A673 (cell line): Measurements from ENCODE around the gene PTHLH. TPM values are rescaled to one million over a fixed set of nuclear protein-coding genes. Genes with fewer than 3 reads are reported as not detected.

ENCODE experiments used
- BruUV-seq: library from RNA; stranded (reverse); fragments of 400-500 nt; replicated peaks from 2 replicates; lab custom pipeline; 2021; lab: Mats Ljungman, UMichigan
- CTCF ChIA-PET: fragments of 300-600 bp; sonication (Branson Sonifier 250); formaldehyde crosslinking; loops from one replicate; lab custom pipeline; 2022; ENCODE audit warnings: antibody characterized with exemption; lab: Charles Lee
- POLR2A ChIA-PET: fragments of 300-600 bp; sonication (Branson Sonifier 250); formaldehyde crosslinking; loops from one replicate; lab custom pipeline; 2022; ENCODE audit warnings: antibody characterized with exemption; ENCODE audit not compliant: low non-redundant PET; lab: Charles Lee
- DNase-seq: peaks from one replicate; pipeline ENCODE4 v3.0.0-alpha.2; 2015; ENCODE audit warnings: low spot score
- H3K27ac ChIP-seq: fragments of 200-600 bp; sonication (generic); 2 replicates; pipeline ENCODE4 v1.5.1; 2016; ENCODE audit warnings: mixed run types, low read depth, mild to moderate bottlenecking, mixed read lengths, antibody characterized with exemption, low read length; ENCODE audit not compliant: poor library complexity, severe bottlenecking
- H3K27me3 ChIP-seq: fragments of 200-600 bp; sonication (generic); replicated peaks from 2 replicates; pipeline ENCODE4 v1.6.1; 2017; ENCODE audit warnings: mixed run types, low read depth, mild to moderate bottlenecking, mixed read lengths, antibody characterized with exemption, low read length; ENCODE audit not compliant: insufficient read depth, poor library complexity
- H3K36me3 ChIP-seq: fragments of 200-600 bp; sonication (generic); 2 replicates; pipeline ENCODE4 v1.6.1; 2016; ENCODE audit warnings: mixed run types, mild to moderate bottlenecking, mixed read lengths, antibody characterized with exemption, low read length; ENCODE audit not compliant: insufficient read depth, poor library complexity, severe bottlenecking
- H3K4me1 ChIP-seq: fragments of 200-600 bp; sonication (generic); 2 replicates; pipeline ENCODE4 v1.6.1; 2017; ENCODE audit warnings: mixed run types, mild to moderate bottlenecking, mixed read lengths, antibody characterized with exemption, low read length; ENCODE audit not compliant: insufficient read depth, poor library complexity, severe bottlenecking
- H3K4me3 ChIP-seq: fragments of 200-600 bp; sonication (generic); 2 replicates; pipeline ENCODE4 v1.5.1; 2016; ENCODE audit warnings: low read depth, mixed run types, mild to moderate bottlenecking, mixed read lengths, low read length; ENCODE audit not compliant: poor library complexity, severe bottlenecking
- H3K9me3 ChIP-seq: fragments of 200-600 bp; sonication (generic); 2 replicates; pipeline ENCODE4 v1.6.1; 2016; ENCODE audit warnings: mixed run types, low read depth, mild to moderate bottlenecking, mixed read lengths, antibody characterized with exemption, low read length; ENCODE audit not compliant: poor library complexity, severe bottlenecking
- CTCF ChIP-seq: fragments of 300-800, 200-600 bp; sonication (generic); conservative IDR thresholded peaks from 2 replicates; pipeline ENCODE4 v1.5.1; 2017; ENCODE audit warnings: low read depth, mild to moderate bottlenecking, antibody characterized with exemption, low read length, moderate library complexity, mixed read lengths
- EZH2 ChIP-seq: fragments of 200-600 bp; sonication (generic); IDR thresholded peaks from 2 replicates; pipeline ENCODE4 v1.6.1; 2017; ENCODE audit warnings: borderline replicate concordance, low read depth, mild to moderate bottlenecking, mixed read lengths, antibody characterized with exemption, low read length; ENCODE audit not compliant: poor library complexity, severe bottlenecking
- intact Hi-C: fragments of 100-400 bp; cut with micrococcal nuclease; formaldehyde crosslinking; loops from one replicate; pipeline ENCODE4 v1.10.0; 2022; ENCODE audit not compliant: unreplicated experiment
- total RNA-seq: library from RNA; stranded (reverse); gene quantifications from 2 replicates; pipeline ENCODE4 v1.2.3, GENCODE V29; 2021

PTHLH gene
- total RNA-seq, 1 experiment from 2014 or later: 2.4 TPM

GRCh38 chr12:27936196-27936595 is 36.3 kb downstream of the PTHLH start:
- DNase-seq: no peak
- POLR2A ChIA-PET: no interaction called here
- no TSS peak for BruUV-seq
- CTCF ChIA-PET: no interaction called here
- H3K27ac ChIP-seq: no peak overlapping the region
- no peak overlapping the region for H3K4me3 ChIP-seq
- no peaks in the 10 kb centered on the region for H3K27me3 ChIP-seq
- H3K4me1 ChIP-seq: no peaks in the 10 kb centered on the region
- no peaks in the 10 kb centered on the region for H3K9me3 ChIP-seq
- intact Hi-C loops: no loop called here
- TF ChIP-seq CTCF: no peak
- TF ChIP-seq EZH2: no peak
- H3K36me3 ChIP-seq: no peaks in the 10 kb centered on the region

- H3K4me3 ChIP-seq: no peak overlapping the region
- H3K27me3 ChIP-seq: peaks cover 1% of the 10 kb centered on the region
- CTCF ChIA-PET: no interaction called here
- POLR2A ChIA-PET: no interaction called here
- intact Hi-C loops: no loop called here
- no peak for TF ChIP-seq EZH2
- TF ChIP-seq CTCF: no peak
- H3K36me3 ChIP-seq: no peaks in the 10 kb centered on the region
- BruUV-seq: no TSS peak
- DNase-seq: no peak
- H3K9me3 ChIP-seq: no peaks in the 10 kb centered on the region
- H3K4me1 ChIP-seq: no peaks in the 10 kb centered on the region
- H3K27ac ChIP-seq: no peak overlapping the region
These were observed 38.3 kb downstream of the PTHLH start for GRCh38 chr12:27934276-27934675.

GRCh38 chr12:27931390-27931789 is 41.1 kb downstream of the PTHLH start:
- no peak overlapping the region for H3K27ac ChIP-seq
- H3K27me3 ChIP-seq: peaks cover 6% of the 10 kb centered on the region
- CTCF ChIA-PET: no interaction called here
- H3K4me1 ChIP-seq: no peaks in the 10 kb centered on the region
- POLR2A ChIA-PET: no interaction called here
- BruUV-seq: no TSS peak
- no peak for DNase-seq
- H3K4me3 ChIP-seq: no peak overlapping the region
- TF ChIP-seq EZH2: no peak
- no peak for TF ChIP-seq CTCF
- no peaks in the 10 kb centered on the region for H3K36me3 ChIP-seq
- H3K9me3 ChIP-seq: no peaks in the 10 kb centered on the region
- intact Hi-C loops: no loop called here
